GM19023 (cell line): ENCODE results near the gene IL1RAPL1.
A peak's percentile ranks its signal among the peaks of the same experiment; 100 is the strongest.

ENCODE experiments used
- ATAC-seq: cut with Tn5 transposase; IDR thresholded peaks from one replicate; pipeline ENCODE4 v1.9.1; 2021; ENCODE audit warnings: mild to moderate bottlenecking, moderate library complexity; ENCODE audit not compliant: unreplicated experiment

IL1RAPL1 gene

DNA sequence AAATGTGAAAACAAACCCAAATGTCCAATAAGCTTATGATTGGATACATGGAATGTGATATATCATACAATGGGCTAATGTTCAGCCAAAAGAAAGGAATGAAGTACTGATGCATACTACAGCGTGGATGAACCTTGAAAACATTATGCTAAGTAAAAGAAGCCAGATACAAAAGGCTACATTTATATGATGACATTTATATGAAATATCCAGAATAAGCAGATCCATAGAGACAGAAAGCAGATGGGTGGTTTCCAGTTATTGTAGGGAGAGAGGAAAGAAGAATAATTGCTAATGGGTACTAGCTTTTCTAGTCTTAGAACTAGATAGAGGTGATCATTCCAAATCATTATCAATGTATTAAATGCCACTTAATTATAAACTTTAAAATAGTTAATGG is 801.3 kb downstream of the IL1RAPL1 start:
- ATAC-seq, result no peak

- ATAC-seq, result no peak
Observed at GRCh38 chrX:29397506-29397905, 810.3 kb downstream of the IL1RAPL1 start.

DNA sequence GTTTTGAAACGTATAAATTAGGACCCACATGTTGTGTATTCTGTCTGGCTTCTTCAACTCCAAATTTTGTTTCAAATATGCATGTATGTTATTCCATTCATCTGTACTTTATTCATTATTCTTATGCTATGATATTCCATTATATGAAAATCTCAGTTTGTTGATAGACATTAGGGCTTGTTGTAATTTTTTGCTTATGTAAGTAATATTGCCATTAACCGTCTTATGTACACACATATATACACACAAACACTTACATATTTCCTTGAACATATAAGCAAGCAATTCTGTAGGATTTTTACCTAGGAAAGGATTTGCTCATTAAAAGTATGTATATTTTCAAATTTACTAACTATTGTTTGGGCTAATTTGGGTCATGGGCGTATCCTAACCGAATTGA is 820.1 kb downstream of the IL1RAPL1 start:
- ATAC-seq, result no peak

DNA sequence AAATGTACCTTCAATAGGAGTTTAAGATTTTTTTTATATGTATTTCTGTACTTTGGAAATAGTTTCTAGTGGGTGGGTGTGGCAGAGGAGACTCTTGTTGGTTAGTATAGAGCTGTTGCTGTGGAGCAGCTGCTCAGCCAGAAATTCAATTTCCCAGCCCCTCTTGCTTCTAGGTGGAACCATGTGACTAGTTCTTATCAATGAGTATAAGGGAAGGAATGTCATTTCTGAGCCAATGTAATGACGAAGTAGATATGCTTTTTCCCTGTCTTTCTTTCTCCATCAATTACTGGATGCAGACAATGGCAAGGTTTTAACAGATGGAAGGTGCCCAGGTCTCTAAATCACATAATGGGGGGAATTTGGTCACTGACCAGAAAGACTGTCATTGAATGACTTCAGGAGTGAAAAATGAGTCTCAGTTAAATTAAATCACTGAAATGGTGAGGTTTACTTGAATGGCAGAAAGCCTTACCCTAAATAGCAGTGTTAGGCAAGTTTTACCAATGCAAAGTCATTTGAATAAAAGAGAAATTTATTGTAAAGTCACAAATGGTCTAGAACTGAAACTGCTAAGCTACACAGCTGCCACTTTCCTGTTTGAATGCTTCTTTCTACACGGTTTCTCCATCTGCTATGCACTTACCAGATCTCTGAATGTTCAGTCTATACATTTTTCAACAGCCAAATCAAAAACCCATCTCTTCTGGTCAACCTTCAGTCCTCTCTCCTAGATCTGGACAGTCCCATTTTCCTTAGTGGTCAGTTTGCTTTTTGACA is 832.7 kb downstream of the IL1RAPL1 start:
- no peak for ATAC-seq

DNA sequence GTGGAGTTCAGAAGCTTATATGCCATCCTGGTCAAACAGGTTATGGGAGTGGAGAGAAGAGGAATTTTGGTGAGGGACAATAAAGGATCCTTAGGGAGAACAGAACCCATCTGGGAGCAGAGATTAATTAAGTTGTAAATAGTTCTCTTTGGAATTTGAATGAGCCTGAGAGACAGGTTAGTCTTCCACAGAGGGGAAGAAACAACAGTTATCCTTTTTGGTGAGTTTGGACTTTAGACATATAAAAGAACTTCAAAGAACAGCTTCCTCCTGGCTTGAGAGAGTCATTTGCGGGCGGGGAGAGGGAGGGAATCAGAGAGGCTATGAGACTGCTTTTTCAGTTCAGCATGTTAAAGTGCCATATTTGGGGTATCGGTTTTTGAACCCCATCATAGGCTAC is 834.8 kb downstream of the IL1RAPL1 start:
- ATAC-seq, result no peak

DNA sequence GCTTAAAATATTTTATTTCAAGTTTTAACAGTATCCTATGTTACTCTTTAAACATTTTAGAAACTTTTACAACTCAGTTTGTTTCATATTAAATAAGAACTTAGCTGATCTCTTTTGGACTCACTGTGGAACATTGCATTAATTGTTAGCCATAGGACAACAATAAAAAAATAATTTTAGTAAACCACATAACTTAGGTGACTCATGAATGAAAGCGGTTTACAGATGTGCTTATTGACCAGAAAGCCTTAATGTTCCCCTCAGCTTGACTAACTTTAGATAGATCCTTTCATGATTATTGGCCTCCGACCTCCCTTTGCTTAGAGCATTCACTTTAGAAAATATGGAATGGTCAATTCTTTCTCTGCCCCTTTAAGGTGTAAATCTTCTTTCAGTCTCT is 844.6 kb downstream of the IL1RAPL1 start:
- ATAC-seq, result no peak

- ATAC-seq, result no peak
Observed at GRCh38 chrX:29432534-29432933, 845.3 kb downstream of the IL1RAPL1 start.

DNA sequence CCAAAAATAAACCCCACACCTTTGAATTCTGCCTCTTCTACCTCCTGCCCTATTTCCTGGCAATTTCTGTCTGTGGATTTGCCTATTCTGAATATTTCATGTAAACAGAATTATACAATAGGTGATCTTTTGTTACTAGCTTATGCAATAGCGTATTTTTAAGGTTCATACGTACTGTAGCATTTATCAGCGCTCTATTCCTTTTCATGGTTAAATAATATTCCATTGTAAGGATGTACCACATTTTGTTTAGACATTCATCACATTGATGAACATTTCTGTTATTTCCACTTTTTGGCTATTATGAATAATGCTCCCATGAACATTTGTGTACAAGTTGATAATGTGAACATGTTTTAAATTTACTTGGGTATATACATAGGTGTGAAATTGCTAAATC is 847.7 kb downstream of the IL1RAPL1 start:
- no peak for ATAC-seq

DNA sequence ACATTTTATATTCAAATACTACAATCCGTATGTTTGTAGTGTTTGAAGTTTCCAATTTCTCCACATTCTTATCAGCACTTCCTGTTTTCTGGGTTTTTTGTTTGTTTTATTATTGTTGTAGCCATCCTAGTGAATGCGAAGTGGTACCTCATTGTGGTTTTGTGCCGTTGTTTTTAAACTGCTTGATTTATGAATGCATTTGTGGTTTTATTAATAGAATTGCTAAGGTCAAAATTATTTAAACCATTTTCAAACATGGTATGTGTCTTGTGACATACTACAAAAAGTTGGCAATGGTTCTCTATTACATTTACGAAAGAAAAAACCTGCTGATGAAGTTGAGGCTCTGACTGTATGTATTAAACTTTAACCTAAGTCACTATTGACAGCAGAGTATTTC is 848.1 kb downstream of the IL1RAPL1 start:
- ATAC-seq, result no peak

- ATAC-seq, result no peak
Observed at GRCh38 chrX:29447867-29448266, 860.6 kb downstream of the IL1RAPL1 start.

DNA sequence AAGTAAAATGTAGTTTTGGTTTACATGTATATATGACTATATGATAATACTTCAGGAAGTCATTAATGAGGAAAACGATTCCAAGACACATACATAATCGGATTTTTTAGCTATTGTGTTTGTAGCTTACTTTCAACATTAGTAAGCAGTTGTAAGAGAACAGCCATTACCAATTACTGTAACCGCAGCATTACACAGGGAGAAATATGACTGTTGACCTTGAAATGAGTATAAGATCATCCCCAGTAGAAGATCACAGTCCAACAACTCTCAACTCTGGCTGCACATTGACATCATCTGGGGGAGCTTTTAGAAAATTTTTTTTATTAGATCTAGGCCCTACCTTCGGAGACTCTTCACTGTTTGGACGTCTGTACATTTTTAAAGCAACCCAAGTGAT is 866.1 kb downstream of the IL1RAPL1 start:
- peak; percentile 63 for ATAC-seq

DNA sequence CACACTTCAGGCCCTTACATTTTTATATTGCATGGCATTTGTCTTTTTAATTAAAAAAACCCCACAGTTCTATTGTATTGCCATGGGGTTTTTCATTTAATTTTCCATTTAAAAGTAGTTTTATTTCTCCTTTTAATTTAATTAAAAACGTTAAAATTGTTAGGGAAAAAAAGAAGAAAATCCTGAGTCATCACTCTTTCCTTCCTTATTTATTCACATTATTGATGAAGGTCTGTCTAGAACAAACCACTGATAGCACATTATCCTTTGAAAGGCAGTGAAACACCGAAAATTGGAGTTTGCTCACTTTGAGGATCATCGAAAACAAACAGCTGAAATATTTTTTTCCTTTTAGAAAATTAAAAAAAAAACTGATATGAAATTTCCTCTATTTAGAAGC is 868.5 kb downstream of the IL1RAPL1 start:
- ATAC-seq, result no peak

- no peak for ATAC-seq
Observed at GRCh38 chrX:29461039-29461438, 873.8 kb downstream of the IL1RAPL1 start.

DNA sequence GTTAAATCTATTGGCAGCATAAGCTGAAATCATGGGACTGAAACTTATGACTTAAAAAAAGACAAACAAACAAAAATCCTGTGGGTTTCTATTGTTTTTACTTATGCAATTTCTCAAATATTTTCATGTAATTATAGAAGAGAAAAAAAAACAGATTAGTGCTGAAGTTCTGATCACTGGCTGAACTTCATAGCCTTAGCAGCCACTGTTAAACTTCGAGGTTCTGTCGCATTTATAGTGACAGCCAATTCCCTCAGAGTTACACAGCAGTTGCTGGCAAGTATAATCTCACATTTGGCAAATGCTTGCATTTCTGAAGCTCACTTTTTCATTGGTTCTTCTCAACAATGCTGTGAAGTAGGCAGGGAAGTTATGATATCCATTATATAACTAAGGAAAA is 879.2 kb downstream of the IL1RAPL1 start:
- no peak for ATAC-seq

GRCh38 chrX:29468911-29469494 is 881.8 kb downstream of the IL1RAPL1 start:
- ATAC-seq, result no peak

- ATAC-seq, result no peak
Observed at GRCh38 chrX:29470030-29470429, 882.8 kb downstream of the IL1RAPL1 start.

DNA sequence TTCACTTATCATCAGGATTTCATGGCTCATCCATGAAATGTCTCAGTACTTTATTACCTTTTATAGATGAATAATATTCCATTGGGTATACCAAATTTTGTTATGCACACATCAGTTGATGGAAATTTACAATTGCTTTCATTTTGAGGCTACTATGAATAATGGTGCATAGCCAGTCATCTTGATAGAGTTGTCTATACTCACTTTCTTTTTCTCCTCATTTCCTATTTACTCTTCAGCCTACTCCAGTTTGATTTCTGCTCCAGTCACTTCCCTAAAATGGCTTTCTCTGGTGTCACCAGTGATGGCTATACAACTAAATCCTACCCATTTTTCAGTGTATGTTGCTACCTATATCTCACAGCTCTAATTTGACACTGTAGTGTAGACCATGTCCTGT is 884.6 kb downstream of the IL1RAPL1 start:
- ATAC-seq, result no peak

- ATAC-seq, result peak; percentile 33
Observed at GRCh38 chrX:29477878-29478277, 890.6 kb downstream of the IL1RAPL1 start.

GRCh38 chrX:29478336-29479069 is 891.3 kb downstream of the IL1RAPL1 start:
- peak; percentile 92 for ATAC-seq

DNA sequence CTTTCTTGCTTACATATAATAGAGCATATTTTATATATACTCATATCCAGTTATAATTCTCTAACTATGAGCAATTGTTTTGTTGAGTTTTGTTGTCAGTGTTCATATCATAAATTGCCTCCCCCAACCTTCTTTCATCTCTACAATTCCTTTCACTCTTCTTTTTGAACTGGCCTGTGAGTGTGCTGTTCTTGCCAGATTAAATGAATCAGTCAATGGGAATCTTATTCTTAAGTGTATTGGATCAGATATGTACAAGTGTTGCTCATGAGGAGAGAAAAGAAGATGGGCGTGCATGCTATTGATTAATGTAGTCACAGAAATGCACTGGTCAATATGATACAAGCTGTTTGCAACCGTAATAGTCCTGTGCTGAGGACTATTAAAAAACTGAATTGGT is 900.0 kb downstream of the IL1RAPL1 start:
- ATAC-seq, result no peak

GRCh38 chrX:29487714-29488113 is 900.5 kb downstream of the IL1RAPL1 start:
- no peak for ATAC-seq

GRCh38 chrX:29488919-29489318 is 901.7 kb downstream of the IL1RAPL1 start:
- no peak for ATAC-seq
